Coronary artery (tissue), 2 donors: Measurements from ENCODE around the gene HYCC1.
"Not testable (repeated sequence)": the region's sequence is repeated elsewhere in the genome, so short reads cannot be mapped to it uniquely, and the experiment has no call there.

Source experiments
- DNase-seq: peaks from one replicate; pipeline ENCODE4 v3.0.0-alpha.2; 2017; ENCODE audit warnings: low spot score
- H3K27ac ChIP-seq, 2 donors: fragments of 200-600 bp; sonication (generic); one replicate each; pipeline ENCODE4 v1.5.1; 2016 to 2019
- H3K4me3 ChIP-seq: fragments of 200-600 bp; sonication (generic); 2 replicates; pipeline ENCODE4 v1.5.1; 2016; ENCODE audit warnings: mild to moderate bottlenecking, moderate library complexity
- CTCF ChIP-seq: fragments of 200-600 bp; sonication (generic); IDR thresholded peaks from one replicate; pipeline ENCODE4 v1.5.1; 2019; ENCODE audit warnings: antibody characterized with exemption

Gene HYCC1

GRCh38 chr7:23013715-23014649, at the start of gene HYCC1:
Gene HYCC1, minus strand, starts transcription at chr7:23014130. Its CDS starts 23,019 bp downstream, at chr7:22991111.
- H3K4me3 ChIP-seq: peak within 1 kb of the TSS; percentile 96

DNA sequence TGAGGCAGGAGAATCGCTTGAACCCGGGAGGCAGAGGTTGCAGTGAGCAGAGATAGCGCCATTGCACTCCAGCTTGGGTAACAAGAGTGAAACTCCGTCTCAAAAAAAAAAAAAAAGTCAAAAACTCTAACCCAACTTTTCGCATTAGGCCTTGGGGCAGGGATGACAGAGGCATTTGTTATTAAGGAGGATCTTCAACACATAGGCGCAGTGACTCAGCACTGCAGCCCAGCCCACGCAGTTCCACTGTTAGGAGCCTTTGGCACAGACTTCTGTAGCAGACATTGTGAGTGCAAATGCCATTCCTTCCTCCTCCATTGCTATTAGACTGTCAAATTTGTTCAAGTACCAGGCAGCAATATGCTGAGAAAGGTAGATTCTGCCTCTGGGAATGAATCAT, 48.5 kb upstream of the HYCC1 start:
- Histone ChIP-seq H3K4me3 (no peak overlapping the region), H3K27ac (no peak overlapping the region)
- no peak for TF ChIP-seq CTCF
- no peak for DNase-seq

More at GRCh38 chr7:23013715-23014649, at the start of gene HYCC1:
- peak; percentile 100 for DNase-seq
- peak; percentile 53 for TF ChIP-seq CTCF
- peak within 1 kb of the TSS; percentile 87 to 92 for H3K27ac ChIP-seq

DNA sequence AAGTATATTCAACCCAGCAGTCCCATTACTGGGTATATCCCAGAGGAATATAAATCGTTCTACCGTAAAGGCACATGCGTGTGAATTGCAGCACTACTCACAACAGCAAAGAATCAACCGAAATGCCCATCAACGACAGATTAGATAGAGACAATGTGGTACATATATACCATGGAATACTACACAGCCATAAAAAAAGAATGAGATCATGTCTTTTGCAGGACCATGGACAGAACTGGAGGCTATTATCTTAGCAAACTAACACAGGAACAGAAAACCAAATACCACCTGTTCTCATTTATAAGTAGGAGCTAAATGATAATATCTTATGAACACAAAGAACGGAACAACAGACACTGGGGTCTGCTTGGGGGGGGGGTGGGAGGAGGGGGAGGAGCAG, 47.4 kb upstream of the HYCC1 start:
- Histone ChIP-seq H3K4me3 (no peak overlapping the region), H3K27ac (no peak overlapping the region)
- TF ChIP-seq CTCF: no peak
- no peak for DNase-seq

GRCh38 chr7:23058408-23059096, 44.6 kb upstream of the HYCC1 start:
- Histone ChIP-seq H3K27ac (no peak overlapping the region), H3K4me3 (no peak overlapping the region)
- DNase-seq: no peak
- no peak for TF ChIP-seq CTCF

- H3K27ac ChIP-seq: no peak overlapping the region
- no peak for DNase-seq
- peak; percentile 76 for TF ChIP-seq CTCF
- no peak overlapping the region for H3K4me3 ChIP-seq
Measured at GRCh38 chr7:23055582-23056178, 41.8 kb upstream of the HYCC1 start.

DNA sequence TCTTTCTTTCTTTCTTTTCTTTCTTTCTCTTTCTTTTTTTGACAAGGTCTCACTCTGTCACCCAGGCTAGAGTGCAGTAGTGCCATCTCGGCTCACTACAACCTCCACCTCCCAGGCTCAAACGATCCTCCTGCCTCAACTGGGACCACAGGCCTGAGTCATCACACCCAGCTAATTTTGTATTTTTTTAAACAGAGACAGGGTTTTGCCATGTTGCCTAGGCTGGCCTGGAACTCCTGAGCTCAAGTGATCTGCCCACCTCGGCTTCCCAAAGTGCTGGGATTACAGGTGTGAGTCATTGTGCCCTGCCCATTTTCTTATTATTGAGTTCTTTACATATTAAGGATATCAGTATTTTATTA, 37.2 kb upstream of the HYCC1 start:
- DNase-seq, H3K27ac ChIP-seq, H3K4me3 ChIP-seq: not testable (repeated sequence)

GRCh38 chr7:23046336-23046735, 32.4 kb upstream of the HYCC1 start:
- H3K27ac ChIP-seq, H3K4me3 ChIP-seq, DNase-seq: not testable (repeated sequence)

- not testable (repeated sequence) for H3K4me3 ChIP-seq, H3K27ac ChIP-seq, DNase-seq
Measured at GRCh38 chr7:23045086-23045485, 31.2 kb upstream of the HYCC1 start.
